22Rv1 (cell line): ENCODE data around the gene ATP13A2.

Experiments
- H3K27ac ChIP-seq: fragments of 450-650 bp; 2 replicates; pipeline ENCODE4 v1.5.1; 2017
- CTCF ChIP-seq: fragments of 450-650 bp; IDR thresholded peaks from 2 replicates; pipeline ENCODE4 v1.5.1; 2017; ENCODE audit warnings: mild to moderate bottlenecking
- ZFX ChIP-seq: fragments of 450-650 bp; IDR thresholded peaks from 2 replicates; pipeline ENCODE4 v1.6.1; 2017; ENCODE audit warnings: antibody characterized with exemption, borderline replicate concordance

Gene ATP13A2

DNA sequence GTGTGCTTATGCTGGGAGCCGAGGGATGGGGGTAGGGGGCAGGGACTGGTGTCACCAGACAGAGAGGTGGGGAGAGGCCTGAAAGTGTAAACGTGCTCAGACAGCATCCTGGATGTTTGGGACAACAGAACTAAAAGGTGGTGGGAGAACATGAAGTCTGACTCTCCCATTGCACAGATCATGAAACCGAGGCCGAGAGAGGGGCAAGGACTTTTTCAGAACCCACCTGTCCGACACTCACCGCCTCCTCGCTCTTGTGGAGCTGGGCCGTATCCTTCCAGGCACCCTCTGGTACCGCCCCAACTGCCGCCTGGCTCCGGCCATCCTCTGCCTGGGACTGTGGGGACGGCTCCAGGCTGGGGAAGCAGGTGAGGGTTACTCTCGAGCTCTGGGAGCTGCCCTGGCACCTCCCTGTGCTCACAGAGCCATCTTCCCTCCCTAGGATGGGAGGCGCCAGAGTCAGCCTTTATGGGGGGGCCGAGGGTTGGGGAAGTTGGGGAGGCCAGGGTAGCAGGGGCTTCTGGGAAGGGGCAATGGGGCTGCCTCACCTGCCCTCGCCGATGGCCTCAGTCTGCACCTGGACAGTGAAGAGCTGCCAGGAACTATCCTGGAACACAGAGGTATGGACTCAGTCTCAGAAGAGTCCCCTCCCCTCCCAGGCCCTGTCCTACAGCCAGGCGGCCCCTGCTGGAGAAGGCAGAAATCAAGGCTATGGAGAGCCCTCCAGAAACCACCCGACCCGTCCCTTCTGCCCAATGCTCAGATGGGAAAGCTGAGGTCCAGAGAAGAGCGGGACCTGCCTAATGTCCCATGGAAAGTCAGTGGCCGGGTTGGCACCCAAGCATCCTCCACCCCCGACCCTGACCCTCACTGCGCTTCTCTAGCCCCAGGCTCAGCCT is 7.0 kb downstream of the ATP13A2 start:
- H3K27ac ChIP-seq: no peak overlapping the region
- TF ChIP-seq ZFX (no peak), CTCF (no peak)

DNA sequence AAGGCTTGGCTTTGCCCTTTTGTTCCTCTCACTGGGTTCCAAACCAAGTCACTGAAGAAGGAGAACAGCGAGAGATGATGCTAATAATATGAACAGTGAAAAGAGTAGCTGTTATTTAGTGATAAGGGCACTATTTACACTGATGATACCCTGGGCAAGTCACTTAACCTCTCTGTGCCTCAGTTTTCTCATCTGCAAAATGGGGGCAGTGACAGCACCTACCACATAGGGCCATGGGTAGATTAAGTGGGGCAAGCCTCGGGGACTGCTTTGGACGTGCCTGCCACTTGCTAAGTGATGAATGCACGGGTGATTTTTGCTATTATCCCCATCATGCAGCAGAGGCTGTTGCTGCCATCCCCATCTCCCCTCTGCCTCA is 9.2 kb downstream of the ATP13A2 start:
- no peak overlapping the region for H3K27ac ChIP-seq
- TF ChIP-seq ZFX: no peak
- no peak for TF ChIP-seq CTCF

DNA sequence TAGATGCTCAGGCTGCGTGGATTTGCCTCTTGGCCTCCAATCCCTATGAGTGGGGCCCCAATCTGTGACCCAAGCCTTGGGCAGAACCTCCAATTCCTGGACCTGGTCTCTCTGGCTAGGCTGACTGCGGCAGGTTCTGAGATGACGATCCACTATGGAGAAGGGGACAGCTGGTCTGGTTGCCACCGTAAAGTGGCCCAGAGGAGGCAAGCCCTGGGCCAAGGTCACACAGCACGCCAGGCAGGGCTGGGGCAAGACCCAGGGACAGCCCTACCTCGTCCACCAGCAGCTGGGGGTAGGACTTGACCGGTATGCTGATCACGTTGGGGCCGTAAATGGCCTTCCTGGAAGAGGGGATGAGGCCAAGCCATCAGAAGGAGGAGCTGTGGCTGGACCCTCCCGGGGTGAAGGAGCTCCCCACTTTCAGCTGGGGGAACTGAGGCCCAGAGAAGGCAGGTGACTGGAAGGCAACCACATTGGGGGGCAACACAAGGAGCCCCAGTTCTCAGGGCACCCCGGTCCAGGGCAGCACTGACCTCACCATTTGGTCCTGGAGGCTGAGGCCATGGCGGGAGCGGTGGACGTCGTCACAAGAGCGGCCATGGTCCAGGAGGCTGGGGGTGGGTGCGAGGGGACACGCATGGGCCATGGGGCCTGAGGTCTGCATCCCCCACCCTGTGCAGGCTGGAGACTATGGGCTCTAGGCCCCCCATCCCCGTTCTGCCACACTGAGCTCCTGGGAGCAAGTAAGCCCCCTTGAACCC is 9.8 kb downstream of the ATP13A2 start:
- TF ChIP-seq CTCF (no peak), ZFX (no peak)
- no peak overlapping the region for H3K27ac ChIP-seq

DNA sequence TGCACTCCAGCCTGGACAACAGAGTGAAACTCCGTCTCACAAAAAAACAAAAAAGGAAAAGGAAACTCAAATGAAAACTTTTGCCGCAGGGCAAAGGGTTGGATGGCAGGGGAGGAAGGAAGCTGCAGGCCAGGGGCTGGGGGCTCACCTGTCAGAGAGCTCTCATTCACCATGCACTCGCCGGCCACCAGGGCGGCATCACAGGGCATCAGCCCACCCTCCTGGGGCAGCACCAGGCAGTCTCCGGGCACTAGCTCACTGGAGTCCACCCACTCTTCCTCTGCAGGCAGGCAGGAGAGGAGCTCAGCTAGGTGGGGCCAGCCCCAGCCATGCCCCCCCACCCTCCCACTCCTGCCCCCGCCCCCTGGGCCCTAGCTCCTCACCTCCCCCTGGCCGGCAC is 11.9 kb downstream of the ATP13A2 start:
- TF ChIP-seq CTCF (peak; percentile 32), ZFX (no peak)
- no peak overlapping the region for H3K27ac ChIP-seq

- TF ChIP-seq CTCF: no peak
- no peak for TF ChIP-seq ZFX
- H3K27ac ChIP-seq: no peak overlapping the region
Observed at GRCh38 chr1:16998589-16998988, 13.1 kb downstream of the ATP13A2 start.

- no peak for TF ChIP-seq CTCF
- TF ChIP-seq ZFX: no peak
- H3K27ac ChIP-seq: no peak overlapping the region
Observed at GRCh38 chr1:16996845-16997244, 14.9 kb downstream of the ATP13A2 start.

DNA sequence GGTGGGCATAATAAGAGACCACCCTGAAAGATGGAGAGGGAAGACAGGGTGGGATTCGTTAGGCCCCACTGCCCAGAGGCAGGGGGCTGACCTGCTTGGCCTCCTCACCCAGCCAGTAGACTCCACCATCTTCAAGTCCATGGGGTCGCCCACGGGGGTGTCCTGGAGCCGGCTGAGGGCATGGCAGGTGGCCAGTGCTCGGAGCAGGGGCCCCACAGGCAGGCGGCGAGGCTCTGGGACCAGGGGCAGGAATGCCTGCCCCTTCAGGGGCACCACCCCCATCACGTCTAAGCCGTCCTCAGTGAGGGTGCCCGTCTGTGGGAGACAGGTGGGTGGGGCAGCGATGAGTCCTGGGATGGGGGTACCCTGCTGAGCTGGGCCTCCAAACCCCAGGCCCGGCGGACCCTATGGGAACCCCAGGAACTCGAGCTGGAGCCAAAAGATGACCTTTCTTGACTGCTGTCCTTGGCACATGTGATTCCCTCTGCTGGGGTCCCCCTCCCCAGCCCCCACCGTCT is 18.1 kb downstream of the ATP13A2 start:
- no peak overlapping the region for H3K27ac ChIP-seq
- TF ChIP-seq CTCF: no peak
- no peak for TF ChIP-seq ZFX
